IPS-20b (cell line): Measurements from ENCODE around the gene GABRG3.

Experiments used
- H3K27ac ChIP-seq: one replicate; pipeline ENCODE4 v1.5.1; 2013; ENCODE audit warnings: low read length
- H3K27me3 ChIP-seq: 2 replicates; pipeline ENCODE4 v1.6.1; 2013; ENCODE audit warnings: mild to moderate bottlenecking, low read length, inconsistent platforms; ENCODE audit not compliant: insufficient read depth
- H3K36me3 ChIP-seq: 2 replicates; pipeline ENCODE4 v1.6.1; 2013; ENCODE audit warnings: low read depth, mild to moderate bottlenecking, inconsistent platforms, low read length, moderate library complexity; ENCODE audit not compliant: insufficient read depth
- H3K4me1 ChIP-seq: 2 replicates; pipeline ENCODE4 v1.6.1; 2013; ENCODE audit warnings: mild to moderate bottlenecking, control low read depth, inconsistent platforms, low read length, moderate library complexity; ENCODE audit not compliant: insufficient read depth
- H3K4me3 ChIP-seq: 2 replicates; pipeline ENCODE4 v1.5.1; 2013; ENCODE audit warnings: mild to moderate bottlenecking, low read length, inconsistent platforms
- H3K9ac ChIP-seq: 2 replicates; pipeline ENCODE4 v1.6.1; 2013; ENCODE audit warnings: low read depth, mild to moderate bottlenecking, inconsistent platforms, low read length, moderate library complexity
- H3K9me3 ChIP-seq: 2 replicates; pipeline ENCODE4 v1.6.1; 2013; ENCODE audit warnings: mild to moderate bottlenecking, low read depth, low read length, inconsistent platforms; ENCODE audit not compliant: insufficient read depth

GABRG3 gene

GRCh38 chr15:27499719-27500118 lies 528.7 kb downstream of the GABRG3 start:
- Histone ChIP-seq H3K9ac (no peak overlapping the region), H3K27ac (no peak overlapping the region), H3K36me3 (no peaks in the 10 kb centered on the region), H3K4me3 (no peak overlapping the region), H3K9me3 (no peaks in the 10 kb centered on the region), H3K4me1 (peaks cover 9% of the 10 kb centered on the region), H3K27me3 (no peaks in the 10 kb centered on the region)

GRCh38 chr15:27500206-27500605 lies 529.2 kb downstream of the GABRG3 start:
- no peak overlapping the region for H3K4me3 ChIP-seq
- H3K9ac ChIP-seq, result no peak overlapping the region
- H3K27me3 ChIP-seq, result no peaks in the 10 kb centered on the region
- H3K27ac ChIP-seq, result no peak overlapping the region
- peaks cover 9% of the 10 kb centered on the region for H3K4me1 ChIP-seq
- H3K9me3 ChIP-seq, result no peaks in the 10 kb centered on the region
- no peaks in the 10 kb centered on the region for H3K36me3 ChIP-seq

- no peak overlapping the region for H3K27ac ChIP-seq
- peaks cover 32% of the 10 kb centered on the region for H3K9me3 ChIP-seq
- H3K4me3 ChIP-seq, result no peak overlapping the region
- no peak overlapping the region for H3K9ac ChIP-seq
- H3K4me1 ChIP-seq, result no peaks in the 10 kb centered on the region
- H3K36me3 ChIP-seq, result no peaks in the 10 kb centered on the region
- no peaks in the 10 kb centered on the region for H3K27me3 ChIP-seq
Observed at GRCh38 chr15:27506752-27507151, 535.8 kb downstream of the GABRG3 start.

GRCh38 chr15:27509014-27509413 lies 538.0 kb downstream of the GABRG3 start:
- H3K9me3 ChIP-seq, result peaks cover 32% of the 10 kb centered on the region
- H3K4me3 ChIP-seq, result no peak overlapping the region
- no peaks in the 10 kb centered on the region for H3K4me1 ChIP-seq
- H3K36me3 ChIP-seq, result no peaks in the 10 kb centered on the region
- no peak overlapping the region for H3K27ac ChIP-seq
- no peak overlapping the region for H3K9ac ChIP-seq
- H3K27me3 ChIP-seq, result no peaks in the 10 kb centered on the region

GRCh38 chr15:27512281-27513001 lies 541.5 kb downstream of the GABRG3 start:
- no peak overlapping the region for H3K4me3 ChIP-seq
- H3K9me3 ChIP-seq, result peaks cover 32% of the 10 kb centered on the region
- no peak overlapping the region for H3K9ac ChIP-seq
- no peaks in the 10 kb centered on the region for H3K27me3 ChIP-seq
- H3K36me3 ChIP-seq, result no peaks in the 10 kb centered on the region
- H3K4me1 ChIP-seq, result no peaks in the 10 kb centered on the region
- no peak overlapping the region for H3K27ac ChIP-seq

- H3K4me1 ChIP-seq, result no peaks in the 10 kb centered on the region
- H3K27me3 ChIP-seq, result no peaks in the 10 kb centered on the region
- H3K27ac ChIP-seq, result no peak overlapping the region
- H3K9ac ChIP-seq, result no peak overlapping the region
- H3K9me3 ChIP-seq, result peaks cover 17% of the 10 kb centered on the region
- no peak overlapping the region for H3K4me3 ChIP-seq
- no peaks in the 10 kb centered on the region for H3K36me3 ChIP-seq
Observed at GRCh38 chr15:27514526-27514925, 543.5 kb downstream of the GABRG3 start.

GRCh38 chr15:27527490-27528067 lies 556.6 kb downstream of the GABRG3 start:
- H3K9ac ChIP-seq, result no peak overlapping the region
- no peaks in the 10 kb centered on the region for H3K4me1 ChIP-seq
- H3K36me3 ChIP-seq, result no peaks in the 10 kb centered on the region
- H3K9me3 ChIP-seq, result peaks cover 4% of the 10 kb centered on the region; the same call in 1 of the 2 replicates
- H3K27ac ChIP-seq, result no peak overlapping the region
- H3K27me3 ChIP-seq, result no peaks in the 10 kb centered on the region
- no peak overlapping the region for H3K4me3 ChIP-seq

GRCh38 chr15:27529399-27529798 lies 558.4 kb downstream of the GABRG3 start:
- no peak overlapping the region for H3K27ac ChIP-seq
- H3K4me1 ChIP-seq, result no peaks in the 10 kb centered on the region
- H3K9ac ChIP-seq, result no peak overlapping the region
- H3K36me3 ChIP-seq, result no peaks in the 10 kb centered on the region
- no peak overlapping the region for H3K4me3 ChIP-seq
- 0 out of 2 replicates have a peak, but pooled peaks cover 4% of the 10 kb centered on the region for H3K9me3 ChIP-seq
- no peaks in the 10 kb centered on the region for H3K27me3 ChIP-seq

GRCh38 chr15:27530994-27531393 lies 560.0 kb downstream of the GABRG3 start:
- Histone ChIP-seq H3K36me3 (no peaks in the 10 kb centered on the region), H3K9ac (no peak overlapping the region), H3K9me3 (no peaks in the 10 kb centered on the region), H3K4me1 (no peaks in the 10 kb centered on the region), H3K4me3 (no peak overlapping the region), H3K27me3 (no peaks in the 10 kb centered on the region), H3K27ac (no peak overlapping the region)

GRCh38 chr15:27532358-27532757 lies 561.4 kb downstream of the GABRG3 start:
- no peak overlapping the region for H3K9ac ChIP-seq
- H3K27ac ChIP-seq, result no peak overlapping the region
- no peaks in the 10 kb centered on the region for H3K36me3 ChIP-seq
- no peaks in the 10 kb centered on the region for H3K4me1 ChIP-seq
- H3K27me3 ChIP-seq, result no peaks in the 10 kb centered on the region
- H3K9me3 ChIP-seq, result no peaks in the 10 kb centered on the region
- H3K4me3 ChIP-seq, result no peak overlapping the region

- Histone ChIP-seq H3K27ac (no peak overlapping the region), H3K9ac (no peak overlapping the region), H3K4me3 (no peak overlapping the region), H3K36me3 (no peaks in the 10 kb centered on the region), H3K4me1 (peaks cover 5% of the 10 kb centered on the region; the same call in 1 of the 2 replicates), H3K27me3 (no peaks in the 10 kb centered on the region), H3K9me3 (no peaks in the 10 kb centered on the region)
Observed at GRCh38 chr15:27535445-27536129, 564.6 kb downstream of the GABRG3 start.

GRCh38 chr15:27538325-27538724 lies 567.3 kb downstream of the GABRG3 start:
- H3K4me1 ChIP-seq, result peaks cover 5% of the 10 kb centered on the region; the same call in 1 of the 2 replicates
- H3K9me3 ChIP-seq, result no peaks in the 10 kb centered on the region
- H3K9ac ChIP-seq, result no peak overlapping the region
- no peak overlapping the region for H3K4me3 ChIP-seq
- no peaks in the 10 kb centered on the region for H3K27me3 ChIP-seq
- H3K36me3 ChIP-seq, result no peaks in the 10 kb centered on the region
- no peak overlapping the region for H3K27ac ChIP-seq
